GM12878 (cell line): Measurements from ENCODE around the gene FAHD1. TPM values are rescaled to one million over a fixed set of nuclear protein-coding genes. Genes with fewer than 3 reads are reported as not detected.
A peak's percentile ranks its signal among the peaks of the same experiment; 100 is the strongest.

ENCODE experiments used
- ATF2 ChIP-seq: IDR thresholded peaks from 2 replicates; pipeline ENCODE4 v1.6.1; 2012; ENCODE audit warnings: low read length, inconsistent platforms
- BHLHE40 ChIP-seq, 2 experiments: fragments of 450-650 bp in 1 of 2; IDR thresholded peaks; 2 replicates each; pipeline ENCODE4 v1.6.1; 2011 to 2017; ENCODE audit warnings: low read depth in 2 of 2, borderline replicate concordance in 1 of 2, improper control_type of control experiment in 1 of 2, low read length in 1 of 2, mild to moderate bottlenecking in 1 of 2
- E2F4 ChIP-seq: IDR thresholded peaks from 2 replicates; pipeline ENCODE4 v1.6.1; 2012; ENCODE audit warnings: low read depth, low read length, improper control_type of control experiment
- FOXK2 ChIP-seq: fragments of 450-650 bp; IDR thresholded peaks from 2 replicates; pipeline ENCODE4 v1.6.1; 2017; ENCODE audit warnings: mild to moderate bottlenecking, moderate library complexity
- FOXM1 ChIP-seq: IDR thresholded peaks from 2 replicates; pipeline ENCODE4 v1.6.1; 2012; ENCODE audit warnings: low read depth, mild to moderate bottlenecking, inconsistent platforms, low read length, moderate library complexity
- HDAC6 ChIP-seq: fragments of 200-600 bp; sonication (generic); IDR thresholded peaks from one replicate; pipeline ENCODE4 v1.8.0; 2017; ENCODE audit warnings: antibody characterized with exemption; ENCODE audit not compliant: unreplicated experiment
- JUNB ChIP-seq: IDR thresholded peaks from 2 replicates; pipeline ENCODE4 v1.6.1; 2016; ENCODE audit warnings: antibody characterized with exemption, mild to moderate bottlenecking
- LARP7 ChIP-seq: fragments of 450-650 bp; IDR thresholded peaks from 2 replicates; pipeline ENCODE4 v1.6.1; 2017; ENCODE audit warnings: mild to moderate bottlenecking
- NKRF ChIP-seq: fragments of 450-650 bp; conservative IDR thresholded peaks from 2 replicates; pipeline ENCODE4 v1.6.1; 2017; ENCODE audit warnings: mild to moderate bottlenecking, moderate library complexity
- NR2C2 ChIP-seq: IDR thresholded peaks from 2 replicates; pipeline ENCODE4 v1.6.1; 2011; ENCODE audit warnings: borderline replicate concordance, low read depth; ENCODE audit not compliant: control insufficient read depth, insufficient read length
- NR2F1 ChIP-seq: fragments of 450-650 bp; conservative IDR thresholded peaks from 2 replicates; pipeline ENCODE4 v1.6.1; 2017; ENCODE audit warnings: mild to moderate bottlenecking
- NRF1 ChIP-seq: conservative IDR thresholded peaks from 2 replicates; pipeline ENCODE4 v1.6.1; 2011; ENCODE audit warnings: mild to moderate bottlenecking, low read depth, low read length, improper control_type of control experiment
- SIX5 ChIP-seq: IDR thresholded peaks from 2 replicates; pipeline ENCODE4 v1.6.1; 2011; ENCODE audit warnings: mild to moderate bottlenecking, low read depth, low read length, moderate library complexity; ENCODE audit not compliant: severe bottlenecking
- SMARCA5 ChIP-seq: fragments of 450-650 bp; IDR thresholded peaks from 2 replicates; pipeline ENCODE4 v1.6.1; 2017; ENCODE audit warnings: mild to moderate bottlenecking
- STAT1 ChIP-seq: fragments of 450-650 bp; conservative IDR thresholded peaks from 2 replicates; pipeline ENCODE4 v1.6.1; 2014; ENCODE audit warnings: antibody characterized with exemption, mild to moderate bottlenecking
- YBX1 ChIP-seq: fragments of 450-650 bp; IDR thresholded peaks from 2 replicates; pipeline ENCODE4 v1.6.1; 2016; ENCODE audit warnings: antibody characterized with exemption
- ZBTB33 ChIP-seq: fragments of 450-650 bp; IDR thresholded peaks from 2 replicates; pipeline ENCODE4 v1.6.1; 2017; ENCODE audit warnings: mild to moderate bottlenecking
- ZBTB4 ChIP-seq: fragments of 450-650 bp; formaldehyde crosslinking; IDR thresholded peaks from 2 replicates; pipeline ENCODE4 v1.4.0; 2022; ENCODE audit warnings: mild to moderate bottlenecking, moderate library complexity
- polyA plus RNA-seq, 11 experiments: library from polyadenylated mRNA; depleted of rRNA in 4 of 11; unstranded in 6 of 11; stranded (reverse) in 5 of 11; fragments of >200 nt; fragmentation: Nextera tagmentation in 4 of 11; fragmentation: Illumina TruSeq in 1 of 11; extraction: Ambion mirVana in 4 of 11; extraction: Trizol in 1 of 11; gene quantifications; 1 replicate in 1 of 11; 2 replicates in 10 of 11; pipeline versions ENCODE4 v1.2.1 to v1.2.3, GENCODE V29; 2011 to 2016; ENCODE audit warnings: inconsistent platforms in 2 of 11, missing spikeins in 2 of 11, low read depth in 1 of 11
- total RNA-seq, 4 experiments: library from RNA; depleted of rRNA in 3 of 4; stranded (reverse); fragments of >200 nt in 3 of 4; fragmentation: Illumina TruSeq in 1 of 4; extraction: Trizol in 1 of 4; gene quantifications; 2 replicates each; pipeline versions ENCODE4 v1.2.1 to v1.2.3, GENCODE V29; 2013 to 2021

FAHD1 gene
- total and polyA plus RNA-seq, 10 of the 15 experiments (the other 5 are each of a cell fraction or from before 2014, with no cell fraction given): 4.3 to 43.0 (median 18.8) TPM

GRCh38 chr16:1825864-1826690 is 929 bp upstream of the FAHD1 start (continued):
- TF ChIP-seq BHLHE40 (IDR thresholded peaks at IDR 0.05; ENCODE audit: borderline replicate concordance in 1 of 2, low read depth in 2 of 2, low read length in 1 of 2) (0 out of 4 replicates have a peak, but pooled peaks of 1 of the 2 experiments have one; percentile 9), HDAC6 (peak; percentile 88), ZBTB33 (no peak), STAT1 (no peak), NKRF (peak; percentile 45; the same call in 1 of the 2 replicates), ATF2 (no peak), YBX1 (no peak), FOXM1 (no peak), LARP7 (peak; percentile 65), NR2F1 (0 out of 2 replicates have a peak, but pooled peaks have one; percentile 33), NRF1 (peak; percentile 46), SIX5 (no peak), FOXK2 (no peak), ZBTB4 (CRISPR knock-in tag) (no peak), SMARCA5 (0 out of 2 replicates have a peak, but pooled peaks have one; percentile 64), E2F4 (no peak), JUNB (no peak), NR2C2 (no peak)
